Activated gamma-delta T cell treated with anti-CD3 and anti-CD28 coated beads, Interleukin-2, amount 50 U/mL, for 16 hours (primary cell): ENCODE results near the gene EPN3.

Source experiments
- DNase-seq: peaks from one replicate; pipeline ENCODE4 v3.0.0-alpha.2; 2020; ENCODE audit warnings: low read depth

The EPN3 gene

DNA sequence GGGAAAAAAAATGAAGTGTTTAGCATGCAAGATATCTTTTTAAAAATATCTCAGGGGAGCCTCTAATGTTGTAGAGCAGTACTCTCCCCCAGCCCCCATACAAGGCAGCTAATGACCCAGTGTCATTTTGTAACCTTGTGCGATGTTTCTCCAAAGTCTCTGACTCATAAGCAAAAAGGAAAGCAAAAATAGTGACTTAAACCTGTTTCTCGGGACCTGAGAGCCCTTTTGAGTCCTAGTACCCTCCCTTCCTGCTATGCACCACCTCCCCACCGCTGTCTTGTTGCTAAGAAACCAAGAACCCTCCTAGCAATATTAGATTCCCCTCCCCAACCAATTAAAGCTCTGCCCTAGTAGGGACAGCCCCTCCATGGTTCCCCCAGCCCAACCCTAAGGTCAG, 21.5 kb upstream of the EPN3 start:
- no peak for DNase-seq

GRCh38 chr17:50513495-50513894, 19.0 kb upstream of the EPN3 start:
- DNase-seq, result no peak

DNA sequence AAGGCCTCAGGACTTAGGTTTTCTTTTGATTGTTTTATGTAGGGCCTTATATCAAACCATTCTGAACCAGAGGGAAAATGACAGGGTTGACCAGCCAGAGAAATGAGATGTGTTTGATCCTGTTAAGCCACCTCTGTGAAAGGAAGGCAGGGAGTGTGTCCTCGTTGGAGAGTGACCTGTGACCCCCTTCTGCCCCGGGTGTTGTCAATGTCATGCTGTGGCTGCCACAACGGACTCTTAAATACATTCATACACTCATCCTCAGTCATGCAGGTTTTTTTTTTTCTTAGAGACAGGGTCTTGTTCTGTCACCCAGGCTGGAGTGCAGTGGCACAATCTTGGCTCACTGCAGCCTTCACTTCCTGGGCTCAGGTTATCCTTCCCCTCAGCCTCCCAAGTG, 18.1 kb upstream of the EPN3 start:
- no peak for DNase-seq

GRCh38 chr17:50514936-50515702, 17.4 kb upstream of the EPN3 start:
- no peak for DNase-seq

- DNase-seq, result no peak
Observed at GRCh38 chr17:50517011-50517410, 15.5 kb upstream of the EPN3 start.

DNA sequence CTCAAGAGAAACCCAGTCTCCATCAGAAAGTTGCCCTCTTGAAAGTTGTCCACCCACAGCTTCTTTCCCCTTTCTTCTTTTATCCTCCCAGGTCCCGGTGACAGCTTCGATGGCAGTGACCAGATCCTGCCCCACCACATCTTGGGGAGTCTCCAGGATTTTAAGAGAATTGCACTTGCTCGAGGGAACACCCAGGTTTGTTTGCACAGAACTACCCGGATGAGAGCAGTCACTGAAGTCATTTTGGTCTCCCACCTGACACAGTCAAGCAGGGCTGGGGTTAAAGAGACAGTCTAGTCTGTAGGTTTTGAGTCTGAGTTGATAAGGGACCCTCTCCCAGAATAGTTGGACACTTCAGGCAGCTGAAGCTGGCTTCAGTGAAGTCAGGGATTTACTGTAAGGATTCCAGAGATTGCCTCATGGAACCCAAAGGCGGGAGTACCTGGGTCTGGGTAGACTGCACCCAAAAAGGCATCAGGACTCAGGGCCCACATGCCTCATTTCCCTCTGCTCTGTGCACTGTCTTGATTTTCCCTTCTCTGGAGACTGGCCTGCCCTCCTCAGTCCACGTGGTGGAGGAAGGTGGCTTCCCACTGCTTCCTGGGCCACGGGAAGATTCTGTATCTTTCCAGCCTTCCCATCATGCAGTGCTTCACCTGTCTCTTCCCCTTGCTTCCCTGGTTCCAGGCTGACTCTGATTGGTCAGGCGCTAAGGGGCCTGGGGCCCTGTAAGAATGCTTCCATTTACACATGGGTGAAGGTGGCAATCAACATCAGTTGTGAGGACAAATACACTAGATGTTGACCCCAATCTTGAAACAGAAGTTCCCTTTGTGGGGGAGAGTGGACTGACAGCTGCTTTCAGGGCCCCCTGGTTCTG, 14.8 kb upstream of the EPN3 start:
- no peak for DNase-seq

DNA sequence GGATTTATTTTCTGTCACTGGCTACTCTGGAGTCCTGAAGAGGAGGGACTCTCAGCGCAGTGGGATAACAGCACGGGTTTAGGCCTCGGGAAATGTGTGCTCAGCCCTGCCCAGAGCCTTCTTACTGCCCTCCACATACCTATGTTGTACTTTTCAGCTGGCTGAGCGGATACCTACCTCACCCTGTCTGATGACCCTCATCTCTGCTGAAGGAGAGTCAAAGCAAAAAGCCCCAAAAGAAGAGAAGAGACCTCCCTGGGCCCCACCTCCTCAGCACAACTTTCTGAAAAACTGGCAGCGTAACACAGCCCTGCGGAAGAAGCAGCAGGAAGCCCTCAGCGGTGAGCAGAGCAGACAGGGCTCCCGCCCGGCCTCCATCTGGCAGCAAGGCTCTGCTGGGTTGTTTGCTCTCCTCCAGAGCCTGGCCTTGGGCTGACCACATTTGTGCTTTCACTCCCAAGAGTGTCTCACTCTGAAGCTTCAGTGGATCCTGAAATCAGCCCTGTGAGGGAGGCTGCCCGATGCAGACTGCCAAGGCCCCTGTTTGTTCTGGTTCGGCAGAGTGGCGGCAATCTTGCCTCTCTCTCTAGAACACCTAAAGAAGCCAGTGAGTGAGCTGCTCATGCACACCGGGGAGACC, 14.0 kb upstream of the EPN3 start:
- no peak for DNase-seq

- no peak for DNase-seq
Observed at GRCh38 chr17:50519141-50519834, 13.2 kb upstream of the EPN3 start.

DNA sequence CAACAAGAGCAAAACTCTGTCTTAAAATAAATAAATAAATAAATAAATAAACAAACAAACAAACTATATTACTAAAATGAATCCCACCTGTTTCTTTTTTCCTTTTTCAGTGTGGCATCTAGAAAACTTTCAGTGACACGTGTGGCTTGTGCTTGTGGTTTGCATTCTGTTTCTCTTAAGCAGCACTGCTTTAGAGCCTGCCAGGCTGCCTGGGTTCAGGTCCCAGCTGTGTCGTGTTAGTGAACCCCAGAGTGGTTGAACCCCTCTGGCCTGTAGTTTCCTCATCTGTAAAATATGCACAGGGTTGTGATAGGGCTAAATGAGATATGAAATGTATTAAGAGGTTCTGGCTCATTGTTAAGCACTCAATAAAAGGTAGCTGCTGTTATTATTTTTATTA, 12.1 kb upstream of the EPN3 start:
- DNase-seq, result no peak

DNA sequence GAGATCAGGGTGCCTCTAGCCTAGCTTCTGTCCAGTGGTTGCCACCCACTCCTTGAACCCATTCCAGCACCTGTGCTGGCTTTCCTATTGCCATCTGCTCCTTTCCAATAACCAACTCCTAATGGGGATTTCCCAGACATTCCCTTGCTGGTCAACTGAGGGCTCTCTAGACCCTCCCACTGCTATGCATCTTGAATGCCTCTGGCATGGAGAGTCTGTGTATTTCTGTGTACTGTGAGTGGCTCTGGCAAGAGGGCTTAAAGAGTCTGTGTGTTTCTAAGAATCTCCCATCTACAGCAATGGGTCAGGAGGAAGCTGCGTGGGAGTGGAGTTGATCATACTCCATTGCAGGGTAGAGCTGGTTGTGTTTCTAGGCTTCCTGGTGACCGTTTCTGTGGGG, 11.0 kb upstream of the EPN3 start:
- no peak for DNase-seq

- no peak for DNase-seq
Observed at GRCh38 chr17:50522766-50523165, 9.8 kb upstream of the EPN3 start.

GRCh38 chr17:50523208-50523607, 9.3 kb upstream of the EPN3 start:
- no peak for DNase-seq

DNA sequence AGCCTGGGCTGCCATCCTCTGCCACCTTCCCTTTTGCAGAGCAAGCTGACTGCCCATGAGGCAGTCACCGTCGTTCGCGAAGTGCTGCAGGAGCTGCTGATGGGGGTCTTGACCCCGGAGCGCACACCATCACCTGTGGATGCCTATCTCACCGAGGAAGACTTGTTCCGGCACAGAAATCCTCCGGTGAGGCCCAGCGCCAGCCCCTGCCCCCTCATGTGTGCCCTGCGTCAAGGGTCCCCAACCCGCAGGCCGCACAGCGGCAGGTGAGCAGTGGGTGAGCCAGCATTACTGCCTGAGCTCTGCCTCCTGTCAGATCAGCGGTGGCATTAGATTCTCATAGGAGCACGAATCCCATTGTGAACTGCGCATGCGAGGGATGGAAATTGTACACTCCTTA, 7.7 kb upstream of the EPN3 start:
- DNase-seq, result no peak

DNA sequence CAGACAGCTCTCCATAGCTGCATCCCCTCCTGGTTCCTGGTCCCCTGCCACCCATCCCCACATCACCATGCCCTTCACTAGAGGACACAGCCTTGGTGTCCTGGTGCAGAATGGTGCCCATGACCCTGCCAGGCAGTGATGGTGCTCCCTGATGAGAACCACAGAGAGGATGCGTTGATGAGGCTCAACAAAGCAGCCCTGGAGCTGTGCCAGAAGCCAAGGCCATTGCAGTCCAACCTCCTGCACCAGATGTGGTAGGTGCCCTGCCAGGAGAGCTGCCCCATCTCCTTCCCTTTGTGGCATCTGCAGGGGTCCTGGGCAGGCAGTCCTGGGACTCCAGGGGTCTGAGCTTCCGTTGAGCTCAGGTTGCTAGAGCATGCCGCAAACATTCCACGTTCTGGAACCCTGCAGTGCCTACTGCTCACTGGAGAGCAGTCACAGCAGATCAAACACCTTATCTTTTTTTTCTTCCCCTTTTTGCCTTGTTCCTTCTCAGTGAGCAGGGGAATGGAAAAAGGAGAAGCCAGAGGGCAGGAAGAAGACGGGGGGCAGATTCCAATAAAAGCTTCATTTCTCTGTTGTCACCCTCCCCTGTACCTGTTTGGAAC, 5.3 kb upstream of the EPN3 start:
- DNase-seq, result no peak

- DNase-seq, result no peak
Observed at GRCh38 chr17:50527949-50528474, 4.5 kb upstream of the EPN3 start.

- no peak for DNase-seq
Observed at GRCh38 chr17:50529849-50530248, 2.7 kb upstream of the EPN3 start.

GRCh38 chr17:50531428-50532025, 1.0 kb upstream of the EPN3 start:
- no peak for DNase-seq

DNA sequence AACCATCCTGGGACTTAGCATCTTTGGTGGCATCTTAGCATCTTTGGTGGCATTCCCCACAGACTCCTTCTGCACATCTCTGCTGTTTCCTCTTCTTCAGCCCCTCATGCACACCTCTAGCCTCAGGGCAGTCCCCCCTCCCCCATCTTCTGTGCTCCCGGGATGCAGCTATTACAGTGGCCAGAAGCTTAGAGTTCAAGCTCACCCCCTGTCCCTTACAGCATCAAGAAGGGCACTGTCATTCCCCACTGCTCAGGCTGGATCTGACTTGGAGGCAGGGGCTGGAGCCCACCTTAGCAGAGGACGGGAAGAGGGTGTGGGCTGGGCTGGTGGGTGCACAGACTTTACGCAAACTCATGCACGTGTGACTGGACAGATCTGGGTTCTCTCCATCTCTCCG, 650 bp downstream of the EPN3 start:
- no peak for DNase-seq

GRCh38 chr17:50533720-50534148, 1.2 kb downstream of the EPN3 start:
- DNase-seq, result no peak

- no peak for DNase-seq
Observed at GRCh38 chr17:50534222-50534978, 1.9 kb downstream of the EPN3 start.

- no peak for DNase-seq
Observed at GRCh38 chr17:50534979-50535326, 2.4 kb downstream of the EPN3 start.
